CD14-positive monocyte (primary cell): ENCODE data around the gene CRISPLD2. TPM values are rescaled to one million over a fixed set of nuclear protein-coding genes. Genes with fewer than 3 reads are reported as not detected.

Experiments used
- DNase-seq, 3 donors: peaks; one replicate each; pipeline ENCODE4 v3.0.0-alpha.2; 2011 to 2022
- H2AFZ ChIP-seq: 2 replicates; pipeline ENCODE4 v1.6.0; 2012; ENCODE audit warnings: mild to moderate bottlenecking, low read depth, low read length, inconsistent platforms; ENCODE audit not compliant: insufficient read depth, poor library complexity, severe bottlenecking
- H3K27ac ChIP-seq, 2 donors: 1 replicate in 1 of 2; 2 replicates in 1 of 2; pipeline ENCODE4 v1.5.1; 2012 to 2013; ENCODE audit warnings: low read length in 2 of 2, control low read depth in 1 of 2, inconsistent platforms in 1 of 2, low read depth in 1 of 2, mild to moderate bottlenecking in 1 of 2
- H3K27me3 ChIP-seq, 2 donors: one replicate each; pipeline versions ENCODE4 v1.6.0 to v1.6.1; 2011 to 2013; ENCODE audit warnings: low read length in 2 of 2; ENCODE audit not compliant: control insufficient read depth in 2 of 2, insufficient read depth in 2 of 2
- H3K36me3 ChIP-seq, 2 donors: replicated peaks in 1 of 2; 1 replicate in 1 of 2; 2 replicates in 1 of 2; pipeline versions ENCODE4 v1.5.1 to v1.6.1; 2012 to 2013; ENCODE audit warnings: low read length in 2 of 2, control low read depth in 1 of 2, inconsistent platforms in 1 of 2, mild to moderate bottlenecking in 1 of 2; ENCODE audit not compliant: insufficient read depth in 2 of 2, control insufficient read depth in 1 of 2
- H3K4me1 ChIP-seq, 2 donors: 1 replicate in 1 of 2; 2 replicates in 1 of 2; pipeline versions ENCODE4 v1.5.1 to v1.6.1; 2012 to 2013; ENCODE audit warnings: low read length in 2 of 2, control low read depth in 1 of 2, inconsistent platforms in 1 of 2, mild to moderate bottlenecking in 1 of 2, moderate library complexity in 1 of 2; ENCODE audit not compliant: insufficient read depth in 2 of 2, control insufficient read depth in 1 of 2
- H3K4me2 ChIP-seq: replicated peaks from 2 replicates; pipeline ENCODE3; 2012; ENCODE audit warnings: low read length, moderate library complexity, mild to moderate bottlenecking; ENCODE audit not compliant: poor library complexity, severe bottlenecking; ENCODE audit errors: extremely low read depth
- H3K4me3 ChIP-seq, 3 experiments: fragments of 200-600 bp in 1 of 3; sonication (generic) in 1 of 3; replicated peaks in 1 of 3; 1 replicate in 2 of 3; 2 replicates in 1 of 3; pipeline ENCODE4 v1.5.1; 2011 to 2013; ENCODE audit warnings: low read length in 3 of 3, mild to moderate bottlenecking in 3 of 3, control low read depth in 2 of 3, low read depth in 2 of 3, inconsistent platforms in 1 of 3, moderate library complexity in 1 of 3
- H3K79me2 ChIP-seq: 2 replicates; pipeline ENCODE4 v1.6.0; 2012; ENCODE audit warnings: mild to moderate bottlenecking, control low read depth, inconsistent platforms, low read length, moderate library complexity; ENCODE audit not compliant: insufficient read depth
- H3K9ac ChIP-seq: 2 replicates; pipeline ENCODE4 v1.6.0; 2017; ENCODE audit warnings: low read length, mild to moderate bottlenecking; ENCODE audit not compliant: insufficient read depth, poor library complexity, severe bottlenecking
- H3K9me3 ChIP-seq, 2 donors: replicated peaks in 1 of 2; 1 replicate in 1 of 2; 2 replicates in 1 of 2; pipeline versions ENCODE4 v1.5.1 to v1.6.1; 2012 to 2013; ENCODE audit warnings: low read length in 2 of 2, control low read depth in 1 of 2; ENCODE audit not compliant: control insufficient read depth in 1 of 2, insufficient read depth in 1 of 2
- H4K20me1 ChIP-seq: 2 replicates; pipeline ENCODE4 v1.6.0; 2012; ENCODE audit warnings: mild to moderate bottlenecking, low read length, control low read depth, moderate library complexity; ENCODE audit not compliant: insufficient read depth
- H3K27ac Mint-ChIP-seq, 7 donors: one replicate each; pipeline ENCODE4 v1.8.0; 2020; ENCODE audit warnings: mild to moderate bottlenecking in 7 of 7, mixed read lengths in 7 of 7, moderate library complexity in 6 of 7, inconsistent platforms in 2 of 7
- H3K27me3 Mint-ChIP-seq, 3 donors: one replicate each; pipeline ENCODE4 v1.8.0; 2021 to 2022; ENCODE audit warnings: low read depth in 3 of 3, mild to moderate bottlenecking in 3 of 3, mixed read lengths in 3 of 3, moderate library complexity in 3 of 3, inconsistent platforms in 1 of 3
- H3K36me3 Mint-ChIP-seq, 2 donors: one replicate each; pipeline ENCODE4 v1.8.0; 2020; ENCODE audit warnings: mixed read lengths in 2 of 2, inconsistent platforms in 1 of 2, mild to moderate bottlenecking in 1 of 2
- H3K4me1 Mint-ChIP-seq: one replicate; pipeline ENCODE4 v1.8.0; 2020; ENCODE audit warnings: mild to moderate bottlenecking, mixed read lengths
- H3K4me3 Mint-ChIP-seq, 2 donors: one replicate each; pipeline ENCODE4 v1.8.0; 2020; ENCODE audit warnings: mild to moderate bottlenecking in 2 of 2, mixed read lengths in 2 of 2, moderate library complexity in 1 of 2
- H3K9me3 Mint-ChIP-seq, 7 donors: one replicate each; pipeline ENCODE4 v1.8.0; 2020 to 2022; ENCODE audit warnings: mixed read lengths in 7 of 7, mild to moderate bottlenecking in 6 of 7, moderate library complexity in 6 of 7, inconsistent platforms in 2 of 7
- CTCF ChIP-seq: fragments of 200-600 bp; IDR thresholded peaks from one replicate; pipeline ENCODE4 v1.8.0; 2022; ENCODE audit warnings: antibody characterized with exemption, mild to moderate bottlenecking
- WGBS: methylation state at CpG from one replicate; pipeline ENCODE4 v1.1.5; 2013; ENCODE audit warnings: missing lambda C conversion rate; ENCODE audit not compliant: insufficient coverage; 5-methylcytosine and 5-hydroxymethylcytosine counted together
- intact Hi-C, 2 donors: fragments of 100-400 bp; cut with micrococcal nuclease; formaldehyde crosslinking; loops; one replicate each; pipeline versions ENCODE4 v1.15.0 to v1.15.1; 2023
- polyA plus RNA-seq, 3 donors: library from polyadenylated mRNA; depleted of rRNA in 1 of 3; unstranded in 2 of 3; stranded (reverse) in 1 of 3; fragments of 300-500 nt in 2 of 3; fragments of >200 nt in 1 of 3; fragmentation: Illumina TruSeq in 2 of 3; gene quantifications; 1 replicate in 2 of 3; 2 replicates in 1 of 3; pipeline ENCODE4 v1.2.3, GENCODE V29; 2012 to 2021

The CRISPLD2 gene
- polyA plus RNA-seq, 3 donors = 40.7 to 90.4 (median 69.0) TPM

- H3K9me3 Mint-ChIP-seq = peaks cover 0 to 2% (median 0%) of the 10 kb centered on the region in 7 donors
- Histone ChIP-seq H3K9me3 (no peaks in the 10 kb centered on the region), H4K20me1 (no peaks in the 10 kb centered on the region), H2AFZ (no peak overlapping the region), H3K27ac (no peak overlapping the region), H3K36me3 (no peaks in the 10 kb centered on the region), H3K27me3 (peaks cover 0 to 7% of the 10 kb centered on the region in 2 donors), H3K4me3 (no peak overlapping the region), H3K9ac (no peak overlapping the region), H3K79me2 (no peaks in the 10 kb centered on the region), H3K4me1 (peaks cover 10 to 32% of the 10 kb centered on the region in 2 donors), H3K4me2 (no peak overlapping the region)
- intact Hi-C loops = no loop called here
- peak overlapping the region in 1 of 2 donors; percentile 1 for H3K4me3 Mint-ChIP-seq
- peaks cover 0 to 12% of the 10 kb centered on the region in 2 donors for H3K36me3 Mint-ChIP-seq
- peaks cover 32% of the 10 kb centered on the region for H3K4me1 Mint-ChIP-seq
- DNase-seq = no peak
- TF ChIP-seq CTCF = no peak
- 95% methylated on average over 11 of the region's 20 CpGs for WGBS
- H3K27me3 Mint-ChIP-seq = peaks cover 14 to 22% (median 20%) of the 10 kb centered on the region in 3 donors
- no peak overlapping the region for H3K27ac Mint-ChIP-seq
These were observed 98.5 kb downstream of the CRISPLD2 start for GRCh38 chr16:84918006-84918909.

GRCh38 chr16:84919269-84919668 lies 99.5 kb downstream of the CRISPLD2 start:
- no peak for DNase-seq
- H3K27ac Mint-ChIP-seq = no peak overlapping the region

More at GRCh38 chr16:84919269-84919668, 99.5 kb downstream of the CRISPLD2 start:
- Histone ChIP-seq H4K20me1 (no peaks in the 10 kb centered on the region), H2AFZ (no peak overlapping the region), H3K79me2 (no peaks in the 10 kb centered on the region), H3K27me3 (peaks cover 0 to 7% of the 10 kb centered on the region in 2 donors), H3K9ac (no peak overlapping the region), H3K27ac (no peak overlapping the region), H3K9me3 (no peaks in the 10 kb centered on the region), H3K4me2 (no peak overlapping the region), H3K36me3 (no peaks in the 10 kb centered on the region), H3K4me1 (peaks cover 3 to 26% of the 10 kb centered on the region in 2 donors), H3K4me3 (no peak overlapping the region)
- H3K27me3 Mint-ChIP-seq = peaks cover 14 to 22% (median 20%) of the 10 kb centered on the region in 3 donors
- intact Hi-C loops = no loop called here
- 78% methylated on average over 7 of the region's 7 CpGs for WGBS
- no peak for TF ChIP-seq CTCF
- H3K4me1 Mint-ChIP-seq = peaks cover 26% of the 10 kb centered on the region
- peaks cover 0 to 2% (median 0%) of the 10 kb centered on the region in 7 donors for H3K9me3 Mint-ChIP-seq
- peaks cover 0 to 12% of the 10 kb centered on the region in 2 donors for H3K36me3 Mint-ChIP-seq
- H3K4me3 Mint-ChIP-seq = no peak overlapping the region
